Measurements from ENCODE around the gene GRK2. TPM values are rescaled to one million over a fixed set of nuclear protein-coding genes. Genes with fewer than 3 reads are reported as not detected.

The GRK2 gene
- total RNA-seq, 1 donor from 2014 or later: 92.7 TPM

- H3K36me3 Mint-ChIP-seq (ENCODE audit: low read depth, unreplicated experiment): no peaks in the 10 kb centered on the region
- no peak for TF ChIP-seq CTCF (IDR thresholded peaks at IDR 0.05; ENCODE audit: unreplicated experiment)
- H3K4me3 Mint-ChIP-seq (ENCODE audit: unreplicated experiment): no peak overlapping the region
- H3K9me3 Mint-ChIP-seq (ENCODE audit: unreplicated experiment): no peaks in the 10 kb centered on the region
- peak overlapping the region; percentile 31 for H3K27ac Mint-ChIP-seq (ENCODE audit: unreplicated experiment)
- no peak for DNase-seq (ENCODE audit: low spot score)
- H3K27me3 Mint-ChIP-seq (ENCODE audit: unreplicated experiment): peaks cover 11% of the 10 kb centered on the region
- H3K4me1 Mint-ChIP-seq (ENCODE audit: unreplicated experiment): no peaks in the 10 kb centered on the region
Measured at GRCh38 chr11:67309166-67309565, 42.9 kb downstream of the GRK2 start.

- TF ChIP-seq CTCF (IDR thresholded peaks at IDR 0.05; ENCODE audit: unreplicated experiment): no peak
- Mint-ChIP-seq H3K4me1 (ENCODE audit: unreplicated experiment) (no peaks in the 10 kb centered on the region), H3K9me3 (ENCODE audit: unreplicated experiment) (no peaks in the 10 kb centered on the region), H3K27me3 (ENCODE audit: unreplicated experiment) (peaks cover 11% of the 10 kb centered on the region), H3K4me3 (ENCODE audit: unreplicated experiment) (no peak overlapping the region), H3K36me3 (ENCODE audit: low read depth, unreplicated experiment) (no peaks in the 10 kb centered on the region), H3K27ac (ENCODE audit: unreplicated experiment) (peak overlapping the region; percentile 31)
- DNase-seq (ENCODE audit: low spot score): no peak
Measured at GRCh38 chr11:67309661-67310061, 43.4 kb downstream of the GRK2 start.

- Mint-ChIP-seq H3K4me3 (ENCODE audit: unreplicated experiment) (no peak overlapping the region), H3K27me3 (ENCODE audit: unreplicated experiment) (peaks cover 15% of the 10 kb centered on the region), H3K27ac (ENCODE audit: unreplicated experiment) (no peak overlapping the region), H3K4me1 (ENCODE audit: unreplicated experiment) (no peaks in the 10 kb centered on the region), H3K9me3 (ENCODE audit: unreplicated experiment) (no peaks in the 10 kb centered on the region), H3K36me3 (ENCODE audit: low read depth, unreplicated experiment) (no peaks in the 10 kb centered on the region)
- DNase-seq (ENCODE audit: low spot score): no peak
- no peak for TF ChIP-seq CTCF (IDR thresholded peaks at IDR 0.05; ENCODE audit: unreplicated experiment)
Measured at GRCh38 chr11:67310246-67311050, 44.2 kb downstream of the GRK2 start.

- Mint-ChIP-seq H3K36me3 (ENCODE audit: low read depth, unreplicated experiment) (no peaks in the 10 kb centered on the region), H3K27me3 (ENCODE audit: unreplicated experiment) (peaks cover 13% of the 10 kb centered on the region), H3K27ac (ENCODE audit: unreplicated experiment) (no peak overlapping the region), H3K4me1 (ENCODE audit: unreplicated experiment) (no peaks in the 10 kb centered on the region), H3K9me3 (ENCODE audit: unreplicated experiment) (no peaks in the 10 kb centered on the region), H3K4me3 (ENCODE audit: unreplicated experiment) (no peak overlapping the region)
- no peak for DNase-seq (ENCODE audit: low spot score)
- no peak for TF ChIP-seq CTCF (IDR thresholded peaks at IDR 0.05; ENCODE audit: unreplicated experiment)
Measured at GRCh38 chr11:67311051-67311555, 44.8 kb downstream of the GRK2 start.

- Mint-ChIP-seq H3K27ac (ENCODE audit: unreplicated experiment) (no peak overlapping the region), H3K36me3 (ENCODE audit: low read depth, unreplicated experiment) (no peaks in the 10 kb centered on the region), H3K4me1 (ENCODE audit: unreplicated experiment) (no peaks in the 10 kb centered on the region), H3K9me3 (ENCODE audit: unreplicated experiment) (no peaks in the 10 kb centered on the region), H3K27me3 (ENCODE audit: unreplicated experiment) (peaks cover 9% of the 10 kb centered on the region), H3K4me3 (ENCODE audit: unreplicated experiment) (no peak overlapping the region)
- no peak for DNase-seq (ENCODE audit: low spot score)
- no peak for TF ChIP-seq CTCF (IDR thresholded peaks at IDR 0.05; ENCODE audit: unreplicated experiment)
Measured at GRCh38 chr11:67311556-67312082, 45.3 kb downstream of the GRK2 start.

Data from endothelial cell (in vitro differentiated cells).